ENCODE measurements around the gene THAP4.

DNA sequence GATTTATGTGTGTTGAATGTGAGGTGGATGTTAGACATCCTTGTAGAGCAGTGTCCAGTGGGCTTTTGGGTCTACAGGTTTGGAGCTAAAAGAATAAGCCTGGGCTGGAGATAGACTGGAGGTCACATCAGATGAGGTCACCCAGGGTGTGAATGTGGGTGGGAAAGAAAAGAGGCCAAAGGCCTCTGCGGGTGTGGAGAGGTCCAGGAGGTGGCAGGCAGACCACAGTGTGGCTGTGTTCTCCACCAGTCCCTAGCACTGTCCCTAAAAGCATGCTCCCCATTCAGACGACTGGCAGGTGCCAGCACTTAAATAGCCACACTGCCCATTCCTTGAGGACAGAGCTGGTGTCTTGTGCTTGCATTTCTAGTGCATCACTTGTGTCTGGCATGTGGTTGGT is 4.7 kb upstream of the THAP4 start:
- TF ChIP-seq, protein P1, sequence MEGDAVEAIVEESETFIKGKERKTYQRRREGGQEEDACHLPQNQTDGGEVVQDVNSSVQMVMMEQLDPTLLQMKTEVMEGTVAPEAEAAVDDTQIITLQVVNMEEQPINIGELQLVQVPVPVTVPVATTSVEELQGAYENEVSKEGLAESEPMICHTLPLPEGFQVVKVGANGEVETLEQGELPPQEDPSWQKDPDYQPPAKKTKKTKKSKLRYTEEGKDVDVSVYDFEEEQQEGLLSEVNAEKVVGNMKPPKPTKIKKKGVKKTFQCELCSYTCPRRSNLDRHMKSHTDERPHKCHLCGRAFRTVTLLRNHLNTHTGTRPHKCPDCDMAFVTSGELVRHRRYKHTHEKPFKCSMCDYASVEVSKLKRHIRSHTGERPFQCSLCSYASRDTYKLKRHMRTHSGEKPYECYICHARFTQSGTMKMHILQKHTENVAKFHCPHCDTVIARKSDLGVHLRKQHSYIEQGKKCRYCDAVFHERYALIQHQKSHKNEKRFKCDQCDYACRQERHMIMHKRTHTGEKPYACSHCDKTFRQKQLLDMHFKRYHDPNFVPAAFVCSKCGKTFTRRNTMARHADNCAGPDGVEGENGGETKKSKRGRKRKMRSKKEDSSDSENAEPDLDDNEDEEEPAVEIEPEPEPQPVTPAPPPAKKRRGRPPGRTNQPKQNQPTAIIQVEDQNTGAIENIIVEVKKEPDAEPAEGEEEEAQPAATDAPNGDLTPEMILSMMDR (IDR thresholded peaks at IDR 0.05 in 2 of 3, conservative IDR thresholded peaks at IDR 0.05 in 1 of 3; ENCODE audit: borderline replicate concordance in 1 of 3, insufficient read depth in 1 of 3, low read depth in 2 of 3, low read length in 2 of 3): no peak
- TF ChIP-seq, protein P2, sequence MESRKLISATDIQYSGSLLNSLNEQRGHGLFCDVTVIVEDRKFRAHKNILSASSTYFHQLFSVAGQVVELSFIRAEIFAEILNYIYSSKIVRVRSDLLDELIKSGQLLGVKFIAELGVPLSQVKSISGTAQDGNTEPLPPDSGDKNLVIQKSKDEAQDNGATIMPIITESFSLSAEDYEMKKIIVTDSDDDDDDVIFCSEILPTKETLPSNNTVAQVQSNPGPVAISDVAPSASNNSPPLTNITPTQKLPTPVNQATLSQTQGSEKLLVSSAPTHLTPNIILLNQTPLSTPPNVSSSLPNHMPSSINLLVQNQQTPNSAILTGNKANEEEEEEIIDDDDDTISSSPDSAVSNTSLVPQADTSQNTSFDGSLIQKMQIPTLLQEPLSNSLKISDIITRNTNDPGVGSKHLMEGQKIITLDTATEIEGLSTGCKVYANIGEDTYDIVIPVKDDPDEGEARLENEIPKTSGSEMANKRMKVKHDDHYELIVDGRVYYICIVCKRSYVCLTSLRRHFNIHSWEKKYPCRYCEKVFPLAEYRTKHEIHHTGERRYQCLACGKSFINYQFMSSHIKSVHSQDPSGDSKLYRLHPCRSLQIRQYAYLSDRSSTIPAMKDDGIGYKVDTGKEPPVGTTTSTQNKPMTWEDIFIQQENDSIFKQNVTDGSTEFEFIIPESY (IDR thresholded peaks at IDR 0.05; ENCODE audit: extremely low read depth, insufficient replicate concordance, low read length): no peak

Data from HCT116 (cell line).